ENCODE measurements around the gene NOL4L.

GRCh38 chr20:32614303-32614702, 29.2 kb upstream of the NOL4L start:
- TF ChIP-seq POLR2AphosphoS5 (IDR thresholded peaks at IDR 0.05; ENCODE audit: low read depth): no peak
- TF ChIP-seq, protein P1, sequence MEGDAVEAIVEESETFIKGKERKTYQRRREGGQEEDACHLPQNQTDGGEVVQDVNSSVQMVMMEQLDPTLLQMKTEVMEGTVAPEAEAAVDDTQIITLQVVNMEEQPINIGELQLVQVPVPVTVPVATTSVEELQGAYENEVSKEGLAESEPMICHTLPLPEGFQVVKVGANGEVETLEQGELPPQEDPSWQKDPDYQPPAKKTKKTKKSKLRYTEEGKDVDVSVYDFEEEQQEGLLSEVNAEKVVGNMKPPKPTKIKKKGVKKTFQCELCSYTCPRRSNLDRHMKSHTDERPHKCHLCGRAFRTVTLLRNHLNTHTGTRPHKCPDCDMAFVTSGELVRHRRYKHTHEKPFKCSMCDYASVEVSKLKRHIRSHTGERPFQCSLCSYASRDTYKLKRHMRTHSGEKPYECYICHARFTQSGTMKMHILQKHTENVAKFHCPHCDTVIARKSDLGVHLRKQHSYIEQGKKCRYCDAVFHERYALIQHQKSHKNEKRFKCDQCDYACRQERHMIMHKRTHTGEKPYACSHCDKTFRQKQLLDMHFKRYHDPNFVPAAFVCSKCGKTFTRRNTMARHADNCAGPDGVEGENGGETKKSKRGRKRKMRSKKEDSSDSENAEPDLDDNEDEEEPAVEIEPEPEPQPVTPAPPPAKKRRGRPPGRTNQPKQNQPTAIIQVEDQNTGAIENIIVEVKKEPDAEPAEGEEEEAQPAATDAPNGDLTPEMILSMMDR (IDR thresholded peaks at IDR 0.05; ENCODE audit: insufficient read depth, low read length): no peak
- TF ChIP-seq REST (IDR thresholded peaks at IDR 0.05; ENCODE audit: insufficient replicate concordance, low read depth): no peak
- TF ChIP-seq SPI1 (IDR thresholded peaks at IDR 0.05; ENCODE audit: borderline replicate concordance, low read depth): no peak
- TF ChIP-seq GABPA (IDR thresholded peaks at IDR 0.05; ENCODE audit: low read depth): no peak

Data from HL-60 (cell line).